ES-I3 (cell line): ENCODE results near the gene SNRPA.

Experiments
- H3K36me3 ChIP-seq: 2 replicates; pipeline ENCODE4 v1.6.1; 2013; ENCODE audit warnings: mild to moderate bottlenecking, low read length, control low read depth, moderate library complexity; ENCODE audit not compliant: insufficient read depth
- H3K4me1 ChIP-seq: 2 replicates; pipeline ENCODE4 v1.6.1; 2013; ENCODE audit warnings: mild to moderate bottlenecking, control low read depth, low read length; ENCODE audit not compliant: insufficient read depth
- H3K9ac ChIP-seq: 2 replicates; pipeline ENCODE4 v1.6.1; 2013; ENCODE audit warnings: low read depth, mild to moderate bottlenecking, low read length, moderate library complexity
- H3K9me3 ChIP-seq: 2 replicates; pipeline ENCODE4 v1.6.1; 2013; ENCODE audit warnings: mild to moderate bottlenecking, low read length, moderate library complexity; ENCODE audit not compliant: control insufficient read depth, insufficient read depth

The SNRPA gene

GRCh38 chr19:40733149-40733548 lies 17.9 kb upstream of the SNRPA start:
- Histone ChIP-seq H3K9me3 (no peaks in the 10 kb centered on the region), H3K36me3 (peaks cover 5% of the 10 kb centered on the region), H3K9ac (no peak overlapping the region), H3K4me1 (no peaks in the 10 kb centered on the region)

GRCh38 chr19:40735013-40735771 lies 15.8 kb upstream of the SNRPA start:
- H3K9ac ChIP-seq = no peak overlapping the region
- H3K9me3 ChIP-seq = no peaks in the 10 kb centered on the region
- no peaks in the 10 kb centered on the region for H3K4me1 ChIP-seq
- peaks cover 5% of the 10 kb centered on the region for H3K36me3 ChIP-seq

GRCh38 chr19:40736661-40737060 lies 14.3 kb upstream of the SNRPA start:
- Histone ChIP-seq H3K4me1 (no peaks in the 10 kb centered on the region), H3K36me3 (peaks cover 5% of the 10 kb centered on the region), H3K9ac (no peak overlapping the region), H3K9me3 (no peaks in the 10 kb centered on the region)

GRCh38 chr19:40737102-40737644 lies 13.8 kb upstream of the SNRPA start:
- Histone ChIP-seq H3K9me3 (no peaks in the 10 kb centered on the region), H3K9ac (no peak overlapping the region), H3K4me1 (no peaks in the 10 kb centered on the region), H3K36me3 (peaks cover 5% of the 10 kb centered on the region)

GRCh38 chr19:40739030-40739839 lies 11.8 kb upstream of the SNRPA start:
- Histone ChIP-seq H3K36me3 (peaks cover 5% of the 10 kb centered on the region), H3K9me3 (no peaks in the 10 kb centered on the region), H3K4me1 (no peaks in the 10 kb centered on the region), H3K9ac (no peak overlapping the region)

GRCh38 chr19:40739871-40740703 lies 10.9 kb upstream of the SNRPA start:
- H3K9ac ChIP-seq = no peak overlapping the region
- H3K9me3 ChIP-seq = no peaks in the 10 kb centered on the region
- peaks cover 5% of the 10 kb centered on the region for H3K36me3 ChIP-seq
- peaks cover 2% of the 10 kb centered on the region for H3K4me1 ChIP-seq

- Histone ChIP-seq H3K9me3 (no peaks in the 10 kb centered on the region), H3K36me3 (peaks cover under 1% of the 10 kb centered on the region; the same call in 1 of the 2 replicates), H3K4me1 (peaks cover 8% of the 10 kb centered on the region), H3K9ac (no peak overlapping the region)
These were observed 10.3 kb upstream of the SNRPA start for GRCh38 chr19:40740747-40741146.

- Histone ChIP-seq H3K9me3 (no peaks in the 10 kb centered on the region), H3K4me1 (peaks cover 8% of the 10 kb centered on the region), H3K36me3 (no peaks in the 10 kb centered on the region; the same call in 1 of the 2 replicates), H3K9ac (no peak overlapping the region)
These were observed 9.2 kb upstream of the SNRPA start for GRCh38 chr19:40741527-40742390.

- no peak overlapping the region for H3K9ac ChIP-seq
- no peaks in the 10 kb centered on the region; the same call in 1 of the 2 replicates for H3K36me3 ChIP-seq
- H3K9me3 ChIP-seq = no peaks in the 10 kb centered on the region
- peaks cover 8% of the 10 kb centered on the region for H3K4me1 ChIP-seq
These were observed 8.5 kb upstream of the SNRPA start for GRCh38 chr19:40742477-40742876.

GRCh38 chr19:40742886-40743285 lies 8.1 kb upstream of the SNRPA start:
- H3K4me1 ChIP-seq = peaks cover 8% of the 10 kb centered on the region
- no peaks in the 10 kb centered on the region; the same call in 1 of the 2 replicates for H3K36me3 ChIP-seq
- H3K9ac ChIP-seq = no peak overlapping the region
- H3K9me3 ChIP-seq = no peaks in the 10 kb centered on the region

- Histone ChIP-seq H3K4me1 (peaks cover 8% of the 10 kb centered on the region), H3K9ac (no peak overlapping the region), H3K9me3 (no peaks in the 10 kb centered on the region), H3K36me3 (no peaks in the 10 kb centered on the region; the same call in 1 of the 2 replicates)
These were observed 7.1 kb upstream of the SNRPA start for GRCh38 chr19:40743926-40744325.

GRCh38 chr19:40744554-40745401 lies 6.2 kb upstream of the SNRPA start:
- Histone ChIP-seq H3K36me3 (no peaks in the 10 kb centered on the region; the same call in 1 of the 2 replicates), H3K9ac (peak overlapping the region; percentile 9; the same call in 1 of the 2 replicates), H3K4me1 (peaks cover 8% of the 10 kb centered on the region), H3K9me3 (no peaks in the 10 kb centered on the region)
